Limb (tissue), 2 donors: ENCODE results near the gene JAK3.
"Not testable (repeated sequence)": the region's sequence is repeated elsewhere in the genome, so short reads cannot be mapped to it uniquely, and the experiment has no call there.

Experiments
- DNase-seq, 2 donors: peaks; one replicate each; pipeline ENCODE4 v3.0.0-alpha.2; 2016; ENCODE audit errors: extremely low spot score in 2 of 2

Gene JAK3

DNA sequence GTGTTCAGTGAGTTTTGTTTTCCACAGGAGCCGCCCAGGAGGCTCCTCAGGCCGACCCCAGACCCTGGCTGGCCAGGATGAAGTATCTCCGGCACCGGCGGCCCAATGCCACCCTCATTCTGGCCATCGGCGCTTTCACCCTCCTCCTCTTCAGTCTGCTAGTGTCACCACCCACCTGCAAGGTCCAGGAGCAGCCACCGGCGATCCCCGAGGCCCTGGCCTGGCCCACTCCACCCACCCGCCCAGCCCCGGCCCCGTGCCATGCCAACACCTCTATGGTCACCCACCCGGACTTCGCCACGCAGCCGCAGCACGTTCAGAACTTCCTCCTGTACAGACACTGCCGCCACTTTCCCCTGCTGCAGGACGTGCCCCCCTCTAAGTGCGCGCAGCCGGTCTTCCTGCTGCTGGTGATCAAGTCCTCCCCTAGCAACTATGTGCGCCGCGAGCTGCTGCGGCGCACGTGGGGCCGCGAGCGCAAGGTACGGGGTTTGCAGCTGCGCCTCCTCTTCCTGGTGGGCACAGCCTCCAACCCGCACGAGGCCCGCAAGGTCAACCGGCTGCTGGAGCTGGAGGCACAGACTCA lies 40.0 kb downstream of the JAK3 start:
- no peak for DNase-seq

DNA sequence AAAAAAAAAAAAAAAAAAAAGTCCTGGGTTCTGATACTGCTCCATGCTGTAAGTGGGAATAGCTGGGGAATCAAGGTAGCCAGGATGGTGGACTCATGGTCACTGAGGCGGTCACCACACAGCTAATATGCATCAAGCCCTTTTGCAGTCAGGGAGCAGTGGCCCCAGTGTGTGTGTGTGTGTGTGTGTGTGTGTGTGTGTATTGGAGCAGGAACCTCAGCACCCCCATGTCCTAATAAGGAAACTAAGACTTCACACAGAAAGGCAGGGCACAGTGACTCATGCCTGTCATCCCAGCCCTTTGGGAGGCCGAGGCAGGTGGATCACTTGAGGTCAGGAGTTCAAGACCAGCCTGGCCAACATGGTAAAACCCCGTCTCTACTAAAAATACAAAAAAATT lies 40.8 kb downstream of the JAK3 start:
- DNase-seq, result no peak

DNA sequence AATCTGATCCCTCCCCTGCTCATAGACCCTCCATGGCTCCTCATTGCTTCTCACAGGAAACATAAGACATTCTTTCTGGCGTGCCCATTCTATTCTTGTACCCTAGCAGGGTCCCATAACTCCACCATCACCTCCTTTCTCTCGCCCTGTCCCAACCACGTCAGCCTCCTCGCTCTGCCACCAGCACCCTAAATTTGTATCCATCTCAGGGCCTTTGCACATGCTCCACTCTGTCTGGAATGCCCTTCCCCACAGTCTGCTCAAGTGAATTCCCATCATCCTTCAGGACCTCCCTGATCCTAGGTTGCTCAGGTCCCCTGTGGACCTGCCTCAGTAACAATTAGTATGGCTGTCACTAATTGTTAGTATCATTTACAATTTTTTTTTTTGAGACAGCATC lies 42.4 kb downstream of the JAK3 start:
- DNase-seq, result no peak

DNA sequence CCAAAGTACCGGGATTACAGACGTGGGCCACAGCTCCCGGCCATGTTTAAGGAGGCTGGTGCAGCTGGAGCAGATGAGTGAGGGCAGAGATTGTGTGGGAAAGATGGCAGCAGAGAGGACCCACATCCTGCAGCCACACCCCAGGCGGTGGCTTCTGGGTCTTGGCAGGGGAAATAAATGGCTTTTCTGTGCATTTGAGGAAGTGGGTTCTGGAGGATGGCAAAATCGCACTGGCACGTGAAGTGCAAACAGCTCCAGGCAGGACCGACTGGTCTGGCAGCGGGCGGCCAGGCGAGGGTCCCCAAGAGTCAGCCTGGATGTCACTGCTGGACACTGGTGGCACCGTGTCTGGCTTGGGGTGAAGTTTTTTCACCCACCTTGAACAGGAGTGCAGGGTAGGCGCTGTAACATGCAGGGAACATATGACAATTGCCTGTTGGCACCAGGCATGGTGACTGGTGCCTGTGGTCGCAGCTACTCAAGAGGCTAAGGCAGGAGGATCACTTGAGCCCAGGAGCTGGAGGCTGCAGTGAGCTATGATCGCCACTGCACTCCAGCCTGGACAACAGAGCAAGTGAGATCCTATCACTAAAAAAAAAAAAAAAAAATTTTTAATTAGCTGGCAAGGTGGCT lies 44.4 kb downstream of the JAK3 start:
- DNase-seq, result no peak

DNA sequence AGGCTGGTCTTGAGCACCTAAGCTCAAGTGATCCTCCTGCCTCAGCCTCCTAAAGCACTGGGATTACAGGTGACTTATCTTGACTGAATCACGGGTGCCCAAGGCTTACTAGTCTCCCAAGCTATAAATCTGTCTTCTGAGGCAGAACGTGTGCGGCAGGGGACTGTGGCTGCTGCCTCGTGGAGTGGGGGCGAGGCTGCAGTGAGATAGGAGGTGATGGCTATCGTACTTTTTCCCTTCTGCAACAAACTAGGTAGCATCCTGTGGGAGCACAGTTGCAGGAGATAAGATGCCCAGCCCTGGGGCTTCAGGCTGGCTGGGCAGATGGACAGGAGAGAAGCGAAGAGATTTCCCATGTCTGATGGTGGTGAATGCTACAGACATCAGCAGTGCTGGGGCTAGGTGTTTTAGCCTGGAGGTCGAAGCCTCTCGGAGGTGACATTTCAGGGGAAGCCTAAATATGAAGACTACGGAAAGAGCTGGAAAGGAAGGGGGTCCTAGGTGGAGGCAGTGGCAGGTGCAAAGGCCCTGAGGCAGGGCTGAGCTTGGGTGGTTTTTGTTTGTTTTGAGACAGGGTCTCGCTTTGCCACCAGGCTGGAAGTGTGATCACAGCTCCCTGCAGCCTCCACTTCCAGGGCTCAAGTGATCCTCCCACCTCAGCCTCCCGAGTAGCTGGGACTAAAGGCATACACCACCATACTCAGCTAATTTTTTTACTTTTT lies 45.5 kb downstream of the JAK3 start:
- no peak for DNase-seq

DNA sequence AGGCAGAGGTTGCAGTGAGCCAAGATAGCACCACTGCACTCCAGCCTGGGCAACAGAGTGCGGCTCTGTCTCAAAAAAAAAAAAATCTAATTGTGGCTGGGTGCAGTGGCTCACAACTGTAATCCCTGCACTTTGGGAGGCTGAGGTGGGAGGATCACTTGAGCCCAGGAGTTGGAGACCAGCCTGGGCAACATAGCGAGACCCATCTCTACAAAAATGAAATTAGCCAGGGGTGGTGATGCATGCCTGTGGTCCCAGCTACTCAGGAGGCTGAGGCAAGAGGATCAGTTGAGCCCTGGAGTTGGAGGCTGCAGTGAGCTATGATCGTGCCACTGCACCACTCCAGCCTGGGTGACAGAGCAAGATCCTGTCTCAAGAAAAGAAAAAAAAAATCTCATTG lies 49.2 kb downstream of the JAK3 start:
- DNase-seq, result not testable (repeated sequence)

DNA sequence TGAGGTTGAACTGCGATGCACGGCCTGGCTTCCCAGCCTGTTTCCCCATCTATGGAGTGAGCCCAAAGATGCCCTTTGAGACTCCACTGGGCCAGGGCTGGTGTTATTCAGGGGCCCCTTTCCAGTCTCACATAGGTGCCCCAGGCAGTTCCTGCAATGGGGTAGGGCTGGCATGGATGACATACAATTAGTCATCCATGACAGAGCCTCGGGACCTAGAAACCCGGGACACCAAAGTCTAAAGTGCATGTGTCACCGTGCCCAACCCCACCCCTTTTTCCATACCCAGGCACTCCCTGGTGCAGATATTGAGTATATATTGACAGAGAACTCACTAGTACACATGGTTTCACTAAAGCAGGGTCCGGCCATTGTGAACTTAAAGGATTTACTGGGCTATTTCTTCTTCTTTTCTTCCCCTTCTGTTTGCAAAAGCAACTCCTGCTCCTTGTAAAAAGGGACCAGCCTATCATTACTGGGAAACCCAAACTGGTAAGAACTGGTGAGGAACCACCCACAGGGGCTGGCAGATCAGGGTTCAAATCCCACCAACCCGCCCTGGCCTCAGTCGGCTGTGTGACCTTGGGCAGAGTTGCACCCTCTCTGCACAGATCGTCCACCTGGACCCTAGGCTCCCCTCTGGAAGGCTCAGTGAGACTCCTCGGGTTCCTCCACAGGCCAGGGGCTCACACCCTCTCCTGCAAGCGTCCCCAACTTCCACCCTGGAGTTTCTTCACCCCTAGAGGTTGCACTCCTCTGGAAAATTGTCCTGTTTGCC lies 50.2 kb downstream of the JAK3 start:
- DNase-seq, result no peak

DNA sequence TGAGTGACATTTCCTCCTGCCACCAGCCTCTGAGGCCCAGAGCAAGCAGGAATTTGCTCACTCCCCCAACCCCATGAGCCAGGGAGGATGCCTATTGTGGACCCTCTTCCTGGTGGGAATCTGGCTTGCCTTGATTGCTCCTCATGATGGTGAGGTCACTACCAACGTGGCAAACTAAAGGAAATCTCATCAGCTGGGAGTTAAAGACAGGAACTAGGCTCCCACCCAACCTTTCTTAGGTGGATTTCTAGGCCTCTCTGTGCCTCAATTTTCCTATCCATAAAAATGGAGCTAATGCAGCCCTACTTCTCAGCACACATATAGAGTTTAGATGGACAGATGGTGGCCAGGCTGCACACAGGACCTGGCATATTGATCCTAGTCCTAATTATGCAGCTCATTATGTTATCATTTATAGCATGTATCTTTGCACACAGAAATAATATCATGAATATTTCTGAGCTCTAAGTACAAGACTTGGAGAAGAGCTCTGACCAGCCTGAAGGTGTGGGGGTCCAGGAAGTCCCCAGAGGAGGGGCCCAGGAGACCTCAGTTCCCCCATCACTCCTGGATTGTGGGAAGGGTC lies 50.9 kb downstream of the JAK3 start:
- no peak for DNase-seq

DNA sequence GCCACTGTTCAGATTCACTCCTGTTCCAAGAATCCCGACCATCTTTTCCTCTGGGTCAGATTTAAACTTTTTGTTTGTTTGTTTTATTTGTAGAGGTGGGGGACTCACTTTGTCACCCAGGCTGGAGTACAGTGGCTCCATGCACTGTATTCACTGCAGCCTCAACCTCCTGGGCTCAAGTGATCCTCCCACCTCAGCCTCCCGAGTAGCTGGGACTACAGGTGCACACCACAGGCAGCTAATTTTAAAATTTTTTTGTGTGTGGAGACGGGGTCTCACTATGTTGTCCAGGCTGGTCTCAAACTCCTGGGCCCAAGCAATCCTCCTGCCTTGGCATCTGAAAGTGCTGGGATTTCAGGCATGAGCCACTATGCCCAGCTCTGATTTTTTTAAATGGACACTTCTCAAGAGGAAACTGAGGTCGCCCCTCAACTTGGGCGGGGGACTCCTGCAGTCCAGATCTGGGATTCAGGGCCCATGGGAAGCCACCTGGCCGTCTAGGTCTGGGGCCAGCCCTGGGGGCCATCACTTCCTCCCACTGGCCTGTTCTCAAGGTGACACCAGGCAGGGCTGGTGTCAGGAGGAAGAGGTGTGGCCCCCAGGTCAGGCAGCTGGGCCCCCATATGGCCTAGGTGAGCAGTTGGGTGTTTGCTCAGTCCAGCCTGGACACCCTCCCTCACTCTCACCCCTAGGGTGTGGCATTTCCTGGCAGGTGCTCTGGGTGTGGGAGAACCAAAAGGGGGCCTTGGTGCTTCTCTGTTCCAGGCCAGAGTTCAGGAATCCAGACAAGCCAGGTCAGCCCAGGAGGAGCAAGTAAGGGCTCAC lies 51.6 kb downstream of the JAK3 start:
- DNase-seq, result no peak

DNA sequence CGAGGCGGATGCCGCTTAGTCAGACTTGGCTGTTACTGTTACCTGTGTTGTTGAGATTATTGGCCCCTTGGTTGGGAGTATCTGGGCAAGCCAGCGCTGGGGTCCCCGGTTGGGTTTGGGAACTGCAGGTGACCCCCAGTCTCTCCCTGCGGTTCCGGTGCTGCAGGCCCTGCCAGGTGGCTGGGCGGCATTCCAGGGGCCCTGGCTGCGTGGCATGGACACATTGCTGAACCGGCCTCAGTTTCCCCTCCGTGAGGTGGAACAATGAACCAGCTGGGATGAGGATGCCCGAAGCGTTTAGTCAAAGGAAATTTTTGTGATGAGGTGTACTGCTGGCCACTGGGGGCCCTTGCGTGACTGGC lies 52.3 kb downstream of the JAK3 start:
- DNase-seq, result no peak

DNA sequence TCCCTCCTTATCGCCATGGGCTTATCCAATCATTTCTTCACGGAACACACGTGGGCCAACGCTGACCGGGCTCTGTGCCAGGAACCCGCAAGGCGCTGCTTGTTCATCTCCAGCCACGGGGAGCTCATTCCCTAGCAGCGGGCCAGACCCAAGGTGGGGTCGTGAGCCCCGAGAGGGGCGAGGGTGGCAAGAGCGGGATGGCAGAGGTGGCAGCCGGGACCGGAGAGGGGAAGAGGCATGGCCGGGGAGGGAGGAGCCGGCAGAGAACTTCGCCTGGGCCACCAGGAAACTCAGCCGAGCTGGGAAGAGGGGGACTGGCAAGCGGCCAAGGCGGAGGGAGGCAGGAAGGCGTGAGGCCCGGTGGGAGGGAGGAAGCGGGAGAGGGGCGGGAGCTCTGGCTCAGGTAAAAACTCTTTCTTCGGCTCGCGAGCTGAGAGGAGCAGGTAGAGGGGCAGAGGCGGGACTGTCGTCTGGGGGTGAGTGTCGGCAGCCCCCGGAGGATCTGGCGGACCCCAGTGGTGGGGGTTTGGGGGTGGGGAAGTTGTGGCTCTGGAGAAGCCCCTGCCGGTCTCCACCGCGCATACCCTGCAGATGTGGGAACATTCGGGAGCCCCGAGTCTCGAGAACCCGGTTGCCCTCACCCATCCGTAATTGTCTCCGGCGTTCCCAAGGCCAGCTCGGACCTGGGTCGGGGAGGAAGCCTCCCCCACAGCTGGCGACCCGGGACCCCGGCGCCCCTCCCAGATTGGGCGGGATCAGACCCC lies 52.9 kb downstream of the JAK3 start, which contains the start of gene B3GNT3:
Gene B3GNT3, plus strand, starts transcription at position 408 of the 764 bp plus-strand sequence. CDS start 12,670 bp downstream, outside the sequence.
- DNase-seq, result peak in 1 of 2 donors; percentile 62

DNA sequence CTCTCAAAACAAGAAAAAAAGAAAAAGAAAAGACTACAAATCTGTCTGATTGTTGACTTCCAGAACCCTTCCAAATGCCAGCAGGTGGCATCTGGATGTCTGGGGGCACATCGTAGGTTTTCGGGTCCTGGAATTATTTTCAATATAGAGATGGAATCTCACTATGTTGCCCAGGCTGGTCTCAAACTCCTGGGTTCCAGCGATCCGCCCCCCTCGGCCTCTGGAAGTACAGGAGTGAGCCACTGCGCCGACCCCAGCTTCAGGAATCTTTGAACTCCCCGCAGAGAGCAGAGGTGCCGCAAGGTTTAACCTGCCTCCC lies 53.4 kb downstream of the JAK3 start:
- no peak for DNase-seq

DNA sequence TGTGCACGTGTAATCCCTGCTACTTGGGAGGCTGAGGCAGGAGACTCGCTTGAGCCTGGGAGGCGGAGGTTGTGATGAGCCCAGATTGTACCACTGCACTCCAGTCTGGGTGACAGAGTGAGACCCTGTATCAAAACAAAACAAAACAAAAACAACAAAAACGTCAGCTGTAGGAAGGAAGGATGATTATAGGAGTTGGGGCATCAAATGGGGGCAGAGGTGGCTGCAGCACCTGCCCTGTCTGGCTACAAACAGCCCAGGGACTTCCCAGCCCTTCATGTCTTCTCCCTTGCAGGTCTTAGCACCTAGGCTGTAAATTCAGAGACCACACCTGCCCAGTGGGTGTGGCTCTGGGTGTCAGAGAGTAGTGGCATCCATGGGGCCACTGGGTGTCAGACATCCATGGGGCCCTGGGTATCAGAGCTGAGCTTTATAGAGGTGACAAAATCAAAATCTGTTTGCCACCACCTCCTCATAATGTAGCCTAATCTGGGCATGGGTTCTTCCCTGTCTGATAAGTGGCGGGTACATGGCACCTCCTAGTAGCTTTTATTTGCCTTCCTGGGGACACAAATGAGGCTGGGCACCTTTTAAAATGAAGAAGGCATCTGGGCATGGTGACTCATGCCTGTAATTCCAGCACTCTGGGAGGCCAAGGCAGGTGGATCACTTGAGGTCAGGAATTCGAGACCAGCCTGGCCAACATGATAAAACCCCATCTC lies 57.6 kb downstream of the JAK3 start:
- no peak for DNase-seq

DNA sequence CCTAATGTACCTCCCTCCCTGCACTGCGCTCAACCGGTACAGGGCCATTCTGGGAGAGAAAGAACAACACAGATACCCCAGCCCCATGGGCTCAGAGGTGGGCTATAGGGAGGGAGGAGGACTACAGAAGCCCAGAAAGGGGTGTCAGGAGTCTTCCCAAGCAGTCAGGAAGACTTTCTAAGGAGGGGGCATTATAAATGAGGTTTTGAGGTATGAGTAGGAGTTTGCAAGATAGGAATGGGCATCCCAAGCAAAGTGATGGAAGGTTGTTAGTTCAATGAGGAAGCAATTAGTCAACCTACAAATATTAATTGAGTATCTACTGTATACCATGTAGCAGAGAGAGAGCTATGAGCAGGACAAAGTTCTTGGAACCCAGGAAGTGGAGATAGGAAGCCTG lies 59.1 kb downstream of the JAK3 start:
- DNase-seq, result no peak

DNA sequence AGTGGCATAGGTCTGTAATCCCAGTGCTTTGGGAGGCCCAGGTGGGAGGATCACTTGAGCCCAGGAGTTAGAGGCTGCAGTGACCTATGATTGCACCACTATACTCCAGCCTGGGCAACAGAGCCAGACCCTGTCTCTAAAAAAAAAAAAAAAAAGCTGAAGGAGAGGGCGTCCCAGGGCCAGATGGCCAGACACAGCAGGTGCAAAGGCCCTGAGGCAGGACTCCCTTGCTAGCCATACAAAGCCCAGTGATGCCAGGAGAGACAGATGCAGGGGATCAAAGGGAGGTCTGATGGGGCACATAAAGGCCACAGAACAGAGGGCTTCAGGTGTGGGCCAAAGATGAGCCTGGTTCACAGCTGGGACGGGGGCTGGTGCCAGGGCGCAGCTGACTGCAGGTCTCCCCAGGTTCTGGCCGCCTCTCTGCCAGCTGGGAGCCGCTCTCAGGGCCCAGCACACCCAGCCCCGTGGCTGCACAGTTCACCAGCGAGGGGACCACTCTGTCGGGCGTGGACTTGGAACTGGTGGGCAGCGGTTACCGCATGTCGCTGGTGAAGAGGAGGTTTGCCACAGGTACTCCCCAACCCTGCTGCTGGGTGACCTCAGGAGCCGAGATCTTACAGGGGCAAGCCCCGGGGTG lies 60.4 kb downstream of the JAK3 start:
- DNase-seq, result no peak

DNA sequence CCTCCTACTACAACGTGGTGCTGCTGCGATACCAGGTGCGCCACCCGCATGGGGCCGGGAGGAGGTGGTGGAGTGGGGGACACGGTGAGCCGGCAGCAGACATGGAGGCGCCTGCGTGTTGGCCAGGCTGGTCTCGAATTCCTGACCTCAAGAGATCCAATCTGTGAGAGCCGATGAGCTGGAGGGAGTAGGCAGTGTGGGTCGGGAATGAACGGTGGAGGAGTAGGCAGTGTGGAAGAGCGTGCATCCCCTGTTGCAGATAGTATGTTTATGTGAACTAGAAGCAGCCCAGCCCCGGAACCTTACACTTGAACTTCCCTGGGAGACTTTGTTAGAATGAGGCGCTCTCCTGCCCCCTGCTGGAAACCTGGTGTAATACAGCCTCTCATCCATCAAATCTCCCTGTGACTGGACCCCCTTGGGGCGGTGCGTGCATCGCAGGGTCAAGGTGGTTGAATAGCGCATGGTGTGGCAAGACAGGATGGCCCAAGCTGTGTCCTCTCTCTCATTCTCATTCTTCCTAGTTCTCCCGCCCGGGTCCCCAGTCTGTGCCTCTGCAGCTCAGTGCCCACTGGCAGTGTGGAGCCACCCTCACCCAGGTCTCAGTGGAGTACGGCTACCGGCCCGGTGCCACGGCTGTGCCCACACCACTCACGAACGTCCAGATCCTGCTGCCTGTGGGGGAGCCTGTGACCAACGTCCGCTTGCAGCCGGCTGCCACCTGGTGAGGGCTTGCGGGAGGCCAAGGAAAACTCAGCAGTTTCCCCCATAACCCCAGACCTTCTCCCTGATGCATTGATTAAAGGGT lies 63.4 kb downstream of the JAK3 start:
- peak; percentile 47 to 81 for DNase-seq

DNA sequence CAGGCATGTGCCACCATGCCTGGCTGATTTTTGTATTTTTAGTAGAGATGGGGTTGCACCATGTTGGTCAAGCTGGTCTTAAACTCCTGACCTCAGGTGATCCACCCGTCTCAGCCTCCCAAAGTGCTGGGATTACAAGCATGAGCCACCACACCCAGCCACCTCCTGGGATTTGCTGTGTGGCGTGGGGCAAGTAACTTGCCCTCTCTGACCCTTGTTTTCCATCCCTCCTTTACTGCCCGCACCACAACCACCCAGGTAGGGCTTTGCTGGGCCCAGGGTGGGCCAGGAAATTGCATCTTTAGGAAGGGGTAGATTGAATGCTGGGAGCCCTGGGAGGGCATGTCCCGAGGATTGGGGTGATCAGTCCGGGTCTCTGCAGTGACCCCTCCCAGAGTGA lies 64.1 kb downstream of the JAK3 start:
- not testable (repeated sequence) for DNase-seq

DNA sequence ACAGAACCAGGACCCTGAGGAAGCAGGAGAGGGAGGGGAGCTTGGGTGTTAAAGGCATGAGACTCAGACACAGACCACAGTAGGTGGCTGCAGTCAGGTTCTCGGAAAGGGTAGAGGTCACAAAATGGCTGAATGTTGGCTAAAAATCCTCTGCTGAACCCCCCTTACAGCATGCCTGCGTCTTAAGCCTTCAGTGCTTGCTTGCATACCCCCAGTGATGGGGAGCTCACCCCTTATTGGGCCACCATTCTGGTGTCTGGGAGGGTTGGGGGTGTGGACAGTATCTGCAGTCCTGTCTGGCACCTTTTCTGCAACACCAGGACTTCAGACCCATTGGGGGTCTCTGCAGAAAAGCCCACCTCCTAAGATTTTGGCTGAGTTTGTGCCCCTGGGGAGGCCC lies 67.0 kb downstream of the JAK3 start:
- no peak for DNase-seq
